Skeletal muscle tissue (tissue), 4 donors: ENCODE results near the gene BICD1. TPM values are rescaled to one million over a fixed set of nuclear protein-coding genes. Genes with fewer than 3 reads are reported as not detected.
A peak's percentile ranks its signal among the peaks of the same experiment; 100 is the strongest.

Experiments
- H3K27ac ChIP-seq: one replicate; pipeline ENCODE4 v1.7.0; 2013; ENCODE audit warnings: mild to moderate bottlenecking, low read depth, low read length, inconsistent platforms
- H3K27me3 ChIP-seq, 3 donors: one replicate each; pipeline ENCODE4 v1.7.0; 2013; ENCODE audit warnings: low read length in 3 of 3; ENCODE audit not compliant: control insufficient read depth in 3 of 3, insufficient read depth in 3 of 3
- H3K36me3 ChIP-seq, 3 donors: one replicate each; pipeline ENCODE4 v1.7.0; 2013; ENCODE audit warnings: low read length in 3 of 3; ENCODE audit not compliant: control insufficient read depth in 3 of 3, insufficient read depth in 3 of 3
- H3K4me1 ChIP-seq, 3 donors: one replicate each; pipeline ENCODE4 v1.7.0; 2013; ENCODE audit warnings: low read length in 3 of 3, mild to moderate bottlenecking in 3 of 3; ENCODE audit not compliant: control insufficient read depth in 3 of 3, insufficient read depth in 3 of 3
- H3K4me3 ChIP-seq, 3 donors: one replicate each; pipeline ENCODE4 v1.7.0; 2013; ENCODE audit warnings: low read length in 3 of 3
- H3K9ac ChIP-seq, 3 donors: one replicate each; pipeline ENCODE4 v1.7.0; 2013; ENCODE audit warnings: low read length in 3 of 3, mild to moderate bottlenecking in 3 of 3, moderate library complexity in 2 of 3, low read depth in 1 of 3
- H3K9me3 ChIP-seq, 3 donors: one replicate each; pipeline ENCODE4 v1.7.0; 2013; ENCODE audit warnings: low read length in 3 of 3; ENCODE audit not compliant: control insufficient read depth in 3 of 3
- total RNA-seq: library from RNA; depleted of rRNA; stranded (reverse); fragments of >200 nt; gene quantifications from one replicate; pipeline ENCODE4 v1.2.3, GENCODE V29; 2014
- donor health status: Osteomylitis.

The BICD1 gene
- total RNA-seq, 1 donor from 2014 or later: 7.8 TPM

DNA sequence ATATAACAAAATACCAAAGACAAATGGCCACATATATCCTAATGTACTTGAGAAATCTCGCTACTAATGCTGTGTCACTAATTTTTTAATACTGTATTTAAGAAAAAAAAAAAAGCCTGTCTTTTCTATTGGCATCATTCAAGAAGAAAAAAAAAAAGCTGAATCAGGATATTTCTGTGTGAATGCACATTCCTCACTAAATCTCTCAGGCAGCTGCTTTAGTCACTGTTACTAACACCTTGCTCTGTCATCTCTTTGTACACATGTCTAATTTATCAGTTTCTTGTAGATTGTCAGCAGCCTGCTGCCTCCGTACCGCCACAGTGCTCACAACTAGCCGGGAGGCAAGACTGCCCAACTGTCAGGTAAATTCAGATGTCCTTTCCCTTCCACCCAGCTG is 260.7 kb downstream of the BICD1 start:
- Histone ChIP-seq H3K4me3 (no peak overlapping the region), H3K27me3 (no peaks in the 10 kb centered on the region), H3K9me3 (no peaks in the 10 kb centered on the region), H3K27ac (no peak overlapping the region), H3K9ac (no peak overlapping the region), H3K36me3 (no peaks in the 10 kb centered on the region), H3K4me1 (no peaks in the 10 kb centered on the region)

DNA sequence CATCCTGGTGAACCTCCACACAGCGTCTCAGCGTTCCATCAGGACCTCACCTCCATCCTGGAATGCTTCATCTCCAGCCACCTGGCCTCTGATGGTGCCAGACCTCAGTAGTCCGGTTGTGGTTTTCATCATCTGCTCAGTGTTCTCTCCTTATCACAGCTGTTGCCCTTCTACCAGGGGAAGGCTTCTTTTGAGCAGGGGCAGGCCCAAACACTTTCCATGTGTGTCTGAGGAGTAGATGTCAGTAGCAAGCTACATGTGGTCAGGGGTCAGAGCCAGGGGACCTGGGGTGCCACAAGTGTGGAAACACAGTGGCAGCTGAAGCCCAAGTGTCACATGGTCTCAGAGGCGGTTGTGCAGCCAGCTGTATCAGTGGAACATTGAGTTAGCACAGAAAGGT is 262.6 kb downstream of the BICD1 start:
- Histone ChIP-seq H3K36me3 (no peaks in the 10 kb centered on the region), H3K27me3 (no peaks in the 10 kb centered on the region), H3K9me3 (no peaks in the 10 kb centered on the region), H3K4me1 (no peaks in the 10 kb centered on the region), H3K9ac (no peak overlapping the region), H3K27ac (no peak overlapping the region), H3K4me3 (no peak overlapping the region)

DNA sequence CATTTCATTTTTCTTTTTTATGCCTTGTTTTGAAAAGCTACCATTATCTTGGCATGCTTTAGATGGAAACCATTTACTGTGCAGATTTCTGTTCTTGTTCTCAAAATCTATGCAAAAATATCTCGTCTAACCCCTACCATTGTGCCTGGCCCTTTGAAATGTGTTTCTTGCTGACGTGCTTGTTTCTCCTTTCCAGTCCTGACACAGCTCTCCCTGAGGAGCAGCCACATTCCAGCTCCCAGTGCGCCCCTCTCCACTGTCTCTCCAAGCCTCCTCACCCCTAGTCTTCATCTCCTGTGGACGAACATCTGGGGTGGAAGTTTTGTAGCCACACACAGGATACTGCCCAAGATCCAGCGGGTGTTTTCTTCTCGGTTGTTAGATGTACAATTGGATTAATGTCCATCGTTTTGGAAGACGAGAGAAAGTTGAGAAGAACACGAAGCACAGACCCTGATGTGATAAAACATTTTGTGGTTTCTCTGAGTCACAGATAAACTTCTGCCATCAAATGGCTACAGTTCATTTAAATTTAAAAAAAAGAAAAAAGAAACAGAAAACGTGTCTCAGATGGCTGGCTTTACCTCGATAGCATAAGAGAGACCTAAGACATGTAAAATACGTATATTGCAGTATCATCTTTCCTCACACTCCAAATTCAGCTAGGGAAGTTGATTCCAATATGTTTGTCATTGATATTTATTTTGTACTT is 270.9 kb downstream of the BICD1 start:
- no peak overlapping the region for H3K4me3 ChIP-seq
- H3K4me1 ChIP-seq: no peaks in the 10 kb centered on the region
- no peaks in the 10 kb centered on the region for H3K9me3 ChIP-seq
- H3K27ac ChIP-seq: no peak overlapping the region
- no peaks in the 10 kb centered on the region for H3K27me3 ChIP-seq
- H3K9ac ChIP-seq: no peak overlapping the region
- H3K36me3 ChIP-seq: no peaks in the 10 kb centered on the region

DNA sequence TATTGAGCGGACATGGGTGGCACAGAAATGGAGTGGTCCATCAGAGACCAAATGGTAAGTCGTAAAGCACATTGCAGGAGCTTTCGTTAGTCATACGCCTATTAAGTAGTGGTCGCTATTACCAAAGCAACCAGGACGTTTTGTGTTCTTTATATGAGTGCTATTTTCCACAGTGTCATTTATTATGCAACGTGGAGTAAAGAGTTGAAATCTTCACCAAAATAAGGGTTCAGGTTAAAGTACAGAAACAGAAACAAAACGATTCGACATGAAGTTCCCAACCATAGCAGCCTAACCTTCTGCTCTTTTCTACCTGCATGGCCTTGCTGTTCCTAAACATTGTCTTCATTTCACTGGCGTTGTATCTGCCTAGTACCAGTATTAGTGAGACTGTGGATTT is 272.6 kb downstream of the BICD1 start:
- H3K4me3 ChIP-seq: no peak overlapping the region
- H3K36me3 ChIP-seq: no peaks in the 10 kb centered on the region
- no peak overlapping the region for H3K27ac ChIP-seq
- no peak overlapping the region for H3K9ac ChIP-seq
- no peaks in the 10 kb centered on the region for H3K4me1 ChIP-seq
- H3K9me3 ChIP-seq: no peaks in the 10 kb centered on the region
- no peaks in the 10 kb centered on the region for H3K27me3 ChIP-seq

DNA sequence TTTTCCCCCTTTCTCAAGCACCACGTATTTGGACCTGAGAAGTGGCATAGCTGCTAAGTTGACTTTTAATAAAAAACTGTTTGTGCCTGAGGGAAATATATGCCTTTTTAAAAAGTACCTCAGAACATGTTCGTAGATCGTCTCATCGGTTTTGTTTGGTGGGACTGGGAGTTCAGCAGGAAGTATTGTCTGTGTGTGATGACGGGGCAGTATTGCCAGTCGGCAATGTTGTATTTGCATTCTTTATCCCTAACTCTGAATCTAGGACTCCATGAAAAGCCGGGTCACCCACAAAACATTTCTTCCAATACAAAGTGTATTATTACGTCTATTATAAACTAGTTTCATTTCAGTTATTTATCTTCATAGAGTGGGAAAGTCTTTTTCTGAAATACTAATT is 273.0 kb downstream of the BICD1 start:
- H3K4me3 ChIP-seq: no peak overlapping the region
- no peaks in the 10 kb centered on the region for H3K4me1 ChIP-seq
- no peak overlapping the region for H3K27ac ChIP-seq
- H3K36me3 ChIP-seq: no peaks in the 10 kb centered on the region
- no peaks in the 10 kb centered on the region for H3K27me3 ChIP-seq
- H3K9ac ChIP-seq: no peak overlapping the region
- H3K9me3 ChIP-seq: no peaks in the 10 kb centered on the region

DNA sequence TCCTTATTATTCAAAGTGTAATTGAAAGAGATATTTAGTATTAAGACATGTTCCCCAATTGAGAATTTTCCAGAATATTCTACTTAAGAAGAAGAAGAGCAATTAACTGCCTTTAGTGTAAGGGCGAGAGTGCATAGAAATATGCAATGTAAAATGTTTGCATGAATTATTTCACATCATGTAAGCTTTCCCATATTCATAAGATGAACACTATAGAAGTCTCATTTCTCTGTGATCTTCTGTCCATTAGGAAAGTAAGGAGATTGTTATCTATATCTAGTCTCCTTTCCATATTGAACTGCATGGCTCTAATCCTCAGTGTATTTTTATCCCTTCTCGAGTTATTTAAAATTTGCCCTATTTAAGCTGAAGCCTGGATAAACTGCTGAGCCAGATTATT is 275.6 kb downstream of the BICD1 start:
- Histone ChIP-seq H3K27ac (no peak overlapping the region), H3K4me3 (no peak overlapping the region), H3K36me3 (no peaks in the 10 kb centered on the region), H3K4me1 (no peaks in the 10 kb centered on the region), H3K9ac (no peak overlapping the region), H3K9me3 (no peaks in the 10 kb centered on the region), H3K27me3 (no peaks in the 10 kb centered on the region)

DNA sequence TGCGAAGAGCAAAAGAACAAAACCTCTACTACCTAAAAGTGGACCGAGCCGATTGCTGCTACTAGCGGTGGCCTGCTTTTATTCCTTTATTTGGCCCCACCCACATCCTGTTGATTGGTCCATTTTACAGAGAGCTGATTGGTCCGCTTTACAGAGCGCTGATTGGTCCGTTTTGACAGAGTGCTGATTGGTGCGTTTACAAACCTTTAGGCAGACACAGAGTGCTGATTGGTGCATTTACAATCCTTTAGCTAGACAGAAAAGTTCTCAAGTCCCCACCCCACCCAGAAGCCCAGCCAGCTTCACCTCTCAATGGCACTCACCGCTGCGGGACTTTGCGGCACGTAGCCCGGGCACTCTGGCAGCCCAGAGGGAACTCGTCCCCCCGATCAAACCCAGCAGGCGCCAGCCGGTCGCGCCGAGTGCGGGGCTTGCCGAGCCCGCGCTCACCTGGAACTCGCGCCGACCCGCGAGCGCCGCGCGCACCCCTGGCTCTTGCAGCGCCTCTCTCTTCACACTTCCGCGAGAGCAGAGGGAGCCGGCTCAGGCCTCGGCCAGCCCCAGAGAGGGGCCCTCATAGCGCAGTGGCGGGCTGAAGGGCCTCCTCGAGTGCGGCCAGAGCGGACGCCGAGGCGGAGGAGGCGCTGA is 284.0 kb downstream of the BICD1 start:
- H3K9ac ChIP-seq: peak overlapping the region in 1 of 3 donors; percentile 25
- no peaks in the 10 kb centered on the region for H3K9me3 ChIP-seq
- no peaks in the 10 kb centered on the region for H3K4me1 ChIP-seq
- no peaks in the 10 kb centered on the region for H3K36me3 ChIP-seq
- peak overlapping the region in 2 of 3 donors; percentile 38 to 49 for H3K4me3 ChIP-seq
- no peak overlapping the region for H3K27ac ChIP-seq
- H3K27me3 ChIP-seq: peaks cover 0 to 5% (median 0%) of the 10 kb centered on the region in 3 donors

DNA sequence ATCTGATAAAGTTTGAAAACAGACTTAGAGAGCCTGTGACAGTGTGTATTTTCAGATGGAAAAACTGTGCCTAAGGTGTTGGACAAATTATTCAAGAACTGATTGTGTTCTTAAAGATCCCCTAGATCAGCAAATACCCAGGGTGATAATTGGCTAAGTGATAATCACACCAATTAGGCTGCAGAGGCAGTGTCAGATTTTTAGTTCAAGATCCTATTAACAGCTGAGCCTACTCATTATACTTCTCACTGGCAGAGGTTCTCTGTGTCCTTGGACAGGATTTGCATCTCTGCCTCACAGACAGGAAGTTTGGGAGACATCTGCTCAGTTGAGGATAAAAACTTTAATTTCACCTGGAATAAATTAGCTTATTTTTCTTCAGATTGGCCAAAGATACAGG is 288.4 kb downstream of the BICD1 start:
- Histone ChIP-seq H3K27me3 (peaks cover 0 to 4% (median 0%) of the 10 kb centered on the region in 3 donors), H3K36me3 (no peaks in the 10 kb centered on the region), H3K4me3 (no peak overlapping the region), H3K27ac (no peak overlapping the region), H3K4me1 (peaks cover 9 to 11% (median 10%) of the 10 kb centered on the region in 3 donors), H3K9ac (no peak overlapping the region), H3K9me3 (no peaks in the 10 kb centered on the region)

DNA sequence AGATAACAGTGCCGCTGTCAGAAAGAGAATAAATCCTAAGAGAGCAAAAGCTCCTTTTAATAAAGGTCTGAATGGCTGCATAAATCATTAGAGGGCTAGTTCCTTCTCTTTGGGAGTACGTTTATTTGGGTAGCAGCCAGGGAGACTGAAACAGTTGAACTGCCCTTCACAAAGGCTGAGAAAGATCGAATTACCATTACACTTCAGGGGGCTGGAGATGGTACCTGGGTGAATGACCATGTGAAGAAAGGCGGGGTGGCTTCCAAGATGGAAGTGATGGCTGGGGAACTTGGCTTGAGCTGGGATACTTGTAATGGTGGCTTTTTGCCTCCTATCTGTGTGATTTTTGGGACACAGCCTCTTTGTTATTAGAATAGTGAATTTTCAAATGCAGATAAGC is 291.0 kb downstream of the BICD1 start:
- H3K9me3 ChIP-seq: no peaks in the 10 kb centered on the region
- no peaks in the 10 kb centered on the region for H3K27me3 ChIP-seq
- no peak overlapping the region for H3K9ac ChIP-seq
- H3K4me1 ChIP-seq: peaks cover 10 to 13% (median 13%) of the 10 kb centered on the region in 3 donors
- H3K4me3 ChIP-seq: no peak overlapping the region
- H3K27ac ChIP-seq: no peak overlapping the region
- H3K36me3 ChIP-seq: no peaks in the 10 kb centered on the region

DNA sequence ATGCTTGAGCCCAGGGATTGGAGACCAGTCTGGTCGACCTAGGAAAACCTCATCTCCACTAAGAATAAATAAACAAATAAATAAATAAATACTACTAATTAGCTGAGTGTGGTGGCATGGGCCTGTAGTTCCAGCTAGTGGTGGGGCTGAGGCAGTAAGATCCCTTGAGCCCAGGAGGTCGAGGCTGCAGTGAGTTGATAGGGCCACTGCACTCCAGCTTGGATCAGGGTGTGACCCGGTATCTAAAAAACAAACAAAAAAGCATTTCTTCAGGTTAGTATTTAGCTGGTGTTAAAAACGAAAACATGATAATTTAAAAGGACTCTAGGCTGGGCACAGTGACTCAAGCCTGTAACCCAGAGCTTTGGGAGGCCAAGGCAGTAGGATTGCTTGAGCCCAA is 291.5 kb downstream of the BICD1 start:
- Histone ChIP-seq H3K9me3 (no peaks in the 10 kb centered on the region), H3K36me3 (no peaks in the 10 kb centered on the region), H3K27me3 (no peaks in the 10 kb centered on the region), H3K4me1 (peaks cover 10 to 13% (median 13%) of the 10 kb centered on the region in 3 donors), H3K9ac (no peak overlapping the region), H3K27ac (no peak overlapping the region), H3K4me3 (no peak overlapping the region)
